ACC112 (cell line): ENCODE results near the gene SLC49A3.

Experiments used
- H2AFZ ChIP-seq: fragments of 200-600 bp; sonication (generic); one replicate; pipeline ENCODE4 v1.6.0; 2017; ENCODE audit warnings: antibody characterized with exemption, low read length; ENCODE audit not compliant: unreplicated experiment
- H3K27ac ChIP-seq: fragments of 200-600 bp; sonication (generic); 2 replicates; pipeline ENCODE4 v1.5.1; 2014; ENCODE audit warnings: low read depth, mild to moderate bottlenecking, antibody characterized with exemption, low read length, moderate library complexity
- H3K27me3 ChIP-seq: fragments of 200-600 bp; sonication (generic); 2 replicates; pipeline ENCODE4 v1.6.1; 2014; ENCODE audit warnings: mild to moderate bottlenecking, antibody characterized with exemption, low read length, moderate library complexity, mixed read lengths; ENCODE audit not compliant: insufficient read depth
- H3K36me3 ChIP-seq: fragments of 200-600 bp; sonication (generic); 2 replicates; pipeline ENCODE4 v1.6.1; 2016; ENCODE audit warnings: mild to moderate bottlenecking, antibody characterized with exemption, low read length, moderate library complexity, mixed read lengths; ENCODE audit not compliant: insufficient read depth
- H3K4me1 ChIP-seq: fragments of 200-600 bp; sonication (generic); one replicate; pipeline ENCODE4 v1.6.1; 2016; ENCODE audit warnings: low read length, mixed read lengths; ENCODE audit not compliant: insufficient read depth, unreplicated experiment, control insufficient read depth
- H3K4me3 ChIP-seq: fragments of 200-600 bp; sonication (generic); 2 replicates; pipeline ENCODE4 v1.5.1; 2014; ENCODE audit warnings: mild to moderate bottlenecking, low read depth, low read length
- H3K79me2 ChIP-seq: fragments of 200-600 bp; sonication (generic); one replicate; pipeline ENCODE4 v1.6.0; 2016; ENCODE audit warnings: low read length; ENCODE audit not compliant: control insufficient read depth, unreplicated experiment, insufficient read depth

The SLC49A3 gene

DNA sequence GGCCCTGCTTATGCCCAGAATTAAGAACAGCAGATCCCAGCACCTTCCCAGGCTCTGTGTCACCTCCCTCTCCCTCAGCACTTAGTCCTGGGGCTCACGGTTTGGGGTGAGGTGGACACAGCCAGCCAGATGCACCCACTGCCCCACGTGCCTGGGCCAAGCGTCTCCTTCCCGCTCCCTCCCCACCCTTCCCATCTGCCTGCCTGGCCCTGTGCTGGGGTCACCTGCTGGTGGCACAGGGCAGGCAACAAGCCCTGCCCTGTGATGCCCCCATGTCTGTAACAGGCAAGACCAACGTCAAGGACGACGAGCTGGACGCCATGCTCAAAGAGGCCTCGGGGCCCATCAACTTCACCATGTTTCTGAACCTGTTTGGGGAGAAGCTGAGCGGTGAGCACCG lies 9.3 kb downstream of the SLC49A3 start:
- peaks cover 6% of the 10 kb centered on the region for H3K79me2 ChIP-seq
- H3K4me3 ChIP-seq: no peak overlapping the region
- H3K27me3 ChIP-seq: no peaks in the 10 kb centered on the region
- no peak overlapping the region for H2AFZ ChIP-seq
- H3K27ac ChIP-seq: no peak overlapping the region
- H3K4me1 ChIP-seq: peaks cover 23% of the 10 kb centered on the region
- no peaks in the 10 kb centered on the region for H3K36me3 ChIP-seq

DNA sequence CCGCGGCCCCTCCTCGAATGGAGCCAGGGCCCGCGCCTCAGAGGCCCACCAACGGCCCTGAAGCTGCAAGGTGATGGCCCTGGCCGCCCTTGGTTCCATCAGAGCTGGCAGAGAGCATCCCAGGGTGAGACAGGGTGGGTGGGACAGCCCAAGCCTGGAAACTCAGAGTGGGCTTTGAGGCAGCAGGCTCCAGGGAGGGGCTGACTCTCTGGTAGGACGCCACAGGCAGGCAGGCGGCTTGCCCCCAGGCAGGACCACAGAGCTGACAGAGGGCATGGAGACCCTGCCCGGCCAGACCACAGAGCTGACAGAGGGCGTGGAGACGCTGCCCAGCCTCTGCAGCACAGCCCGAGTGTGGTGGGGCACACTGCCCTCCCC lies 9.9 kb downstream of the SLC49A3 start:
- peaks cover 6% of the 10 kb centered on the region for H3K79me2 ChIP-seq
- H3K27ac ChIP-seq: no peak overlapping the region
- no peak overlapping the region for H2AFZ ChIP-seq
- no peak overlapping the region for H3K4me3 ChIP-seq
- peaks cover 23% of the 10 kb centered on the region for H3K4me1 ChIP-seq
- H3K27me3 ChIP-seq: no peaks in the 10 kb centered on the region
- H3K36me3 ChIP-seq: no peaks in the 10 kb centered on the region

DNA sequence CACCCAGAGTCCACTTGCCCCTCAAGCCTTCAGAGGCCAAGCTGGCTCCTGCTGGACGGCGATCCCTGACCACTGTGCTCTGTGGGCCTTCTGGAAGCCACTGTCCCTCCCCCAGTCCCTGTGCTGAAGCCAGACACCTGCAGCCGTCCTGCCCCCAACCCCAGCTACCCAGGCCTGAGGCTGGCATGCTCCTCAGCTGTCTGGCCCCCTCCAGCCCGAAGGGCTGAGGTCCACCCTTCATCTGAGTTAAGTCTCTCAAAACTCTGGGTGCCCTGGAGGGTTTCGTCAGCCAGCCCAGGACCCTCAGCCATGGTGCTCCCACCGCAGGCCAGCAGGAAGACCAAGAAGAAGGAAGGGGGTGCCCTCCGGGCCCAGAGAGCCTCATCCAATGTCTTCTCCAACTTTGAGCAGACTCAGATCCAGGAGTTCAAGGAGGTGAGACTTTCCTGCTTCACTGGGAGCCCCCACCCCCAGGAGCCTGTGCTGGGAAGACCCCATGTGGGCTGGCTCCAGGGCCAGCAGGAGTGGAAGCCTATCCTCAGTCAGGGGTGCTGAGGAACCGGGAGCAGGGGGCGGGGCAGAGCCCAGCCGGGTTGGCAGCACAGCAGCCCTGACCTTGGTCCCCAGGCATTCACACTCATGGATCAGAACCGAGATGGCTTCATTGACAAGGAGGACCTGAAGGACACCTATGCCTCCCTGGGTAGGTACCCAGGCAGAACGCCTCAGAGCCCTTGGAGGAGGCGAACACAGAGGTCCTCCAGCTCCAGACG lies 10.4 kb downstream of the SLC49A3 start:
- Histone ChIP-seq H3K4me1 (peaks cover 23% of the 10 kb centered on the region), H3K27ac (no peak overlapping the region), H3K79me2 (peaks cover 6% of the 10 kb centered on the region), H3K4me3 (no peak overlapping the region), H3K27me3 (no peaks in the 10 kb centered on the region), H2AFZ (no peak overlapping the region), H3K36me3 (no peaks in the 10 kb centered on the region)

DNA sequence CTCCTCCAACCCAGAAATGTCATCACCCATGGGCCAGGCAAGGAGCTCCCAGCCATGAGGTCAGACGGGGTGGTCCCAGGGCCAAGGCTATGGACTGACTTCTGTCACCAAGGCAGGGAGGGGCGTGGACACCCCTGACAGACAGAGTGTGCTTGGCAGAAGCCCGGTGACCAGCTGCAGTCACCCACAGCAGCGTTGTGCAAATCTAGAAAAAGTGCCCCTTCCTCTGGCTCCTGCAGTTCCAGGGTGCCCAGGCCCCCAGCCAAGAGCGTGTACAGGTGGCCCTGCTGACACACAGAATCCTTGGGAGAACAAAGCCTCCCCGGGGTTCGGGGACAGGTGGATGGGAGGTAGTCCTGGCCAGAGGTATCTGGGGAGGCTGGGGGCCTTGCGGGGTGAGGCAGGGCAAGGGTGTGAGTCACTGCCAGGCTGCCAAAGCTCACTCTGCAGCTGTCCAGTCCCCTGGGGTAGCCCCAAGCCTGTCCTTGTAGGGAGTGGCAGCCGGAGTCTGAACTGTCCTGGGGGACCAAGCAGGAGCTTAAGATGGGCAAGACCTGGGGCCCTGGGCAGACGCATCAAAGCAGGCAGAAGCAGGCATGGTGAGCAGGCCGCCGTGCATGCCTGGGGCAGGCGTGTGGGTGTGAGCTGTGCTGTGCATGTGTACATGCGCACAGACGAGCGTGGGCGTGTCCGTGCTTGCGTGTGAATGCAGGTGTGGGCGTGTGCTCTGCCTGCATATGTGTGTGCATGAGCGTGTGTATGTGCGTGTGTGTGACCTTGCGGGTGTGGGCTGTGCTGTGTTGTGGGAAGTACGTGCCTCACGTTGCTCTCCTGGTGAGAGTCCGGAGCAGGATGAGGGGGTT lies 11.3 kb downstream of the SLC49A3 start:
- H3K79me2 ChIP-seq: peaks cover 14% of the 10 kb centered on the region
- no peak overlapping the region for H3K27ac ChIP-seq
- H3K36me3 ChIP-seq: no peaks in the 10 kb centered on the region
- no peak overlapping the region for H3K4me3 ChIP-seq
- H3K27me3 ChIP-seq: no peaks in the 10 kb centered on the region
- H3K4me1 ChIP-seq: peaks cover 27% of the 10 kb centered on the region
- H2AFZ ChIP-seq: no peak overlapping the region

DNA sequence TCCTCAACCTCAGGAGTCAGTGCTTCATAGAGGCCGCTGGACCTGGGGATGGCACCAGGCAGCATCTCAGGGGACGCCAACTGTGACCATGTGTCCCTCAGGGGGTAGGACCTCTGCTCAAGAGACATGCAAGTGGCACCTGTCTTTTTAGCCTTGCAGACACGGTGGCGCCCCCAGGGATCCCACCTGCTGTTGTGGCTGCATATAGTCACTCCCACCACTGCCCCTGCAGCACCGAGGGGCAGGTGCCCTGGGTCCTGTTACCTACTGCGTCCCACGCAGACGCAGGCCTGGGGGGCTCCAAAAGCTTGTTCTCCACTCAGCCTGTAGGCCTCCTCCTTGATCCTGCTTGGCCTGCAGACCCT lies 12.1 kb downstream of the SLC49A3 start:
- peaks cover 14% of the 10 kb centered on the region for H3K79me2 ChIP-seq
- no peak overlapping the region for H3K4me3 ChIP-seq
- no peak overlapping the region for H2AFZ ChIP-seq
- H3K4me1 ChIP-seq: peaks cover 27% of the 10 kb centered on the region
- H3K36me3 ChIP-seq: peaks cover 3% of the 10 kb centered on the region; the same call in 1 of the 2 replicates
- H3K27me3 ChIP-seq: no peaks in the 10 kb centered on the region
- no peak overlapping the region for H3K27ac ChIP-seq

DNA sequence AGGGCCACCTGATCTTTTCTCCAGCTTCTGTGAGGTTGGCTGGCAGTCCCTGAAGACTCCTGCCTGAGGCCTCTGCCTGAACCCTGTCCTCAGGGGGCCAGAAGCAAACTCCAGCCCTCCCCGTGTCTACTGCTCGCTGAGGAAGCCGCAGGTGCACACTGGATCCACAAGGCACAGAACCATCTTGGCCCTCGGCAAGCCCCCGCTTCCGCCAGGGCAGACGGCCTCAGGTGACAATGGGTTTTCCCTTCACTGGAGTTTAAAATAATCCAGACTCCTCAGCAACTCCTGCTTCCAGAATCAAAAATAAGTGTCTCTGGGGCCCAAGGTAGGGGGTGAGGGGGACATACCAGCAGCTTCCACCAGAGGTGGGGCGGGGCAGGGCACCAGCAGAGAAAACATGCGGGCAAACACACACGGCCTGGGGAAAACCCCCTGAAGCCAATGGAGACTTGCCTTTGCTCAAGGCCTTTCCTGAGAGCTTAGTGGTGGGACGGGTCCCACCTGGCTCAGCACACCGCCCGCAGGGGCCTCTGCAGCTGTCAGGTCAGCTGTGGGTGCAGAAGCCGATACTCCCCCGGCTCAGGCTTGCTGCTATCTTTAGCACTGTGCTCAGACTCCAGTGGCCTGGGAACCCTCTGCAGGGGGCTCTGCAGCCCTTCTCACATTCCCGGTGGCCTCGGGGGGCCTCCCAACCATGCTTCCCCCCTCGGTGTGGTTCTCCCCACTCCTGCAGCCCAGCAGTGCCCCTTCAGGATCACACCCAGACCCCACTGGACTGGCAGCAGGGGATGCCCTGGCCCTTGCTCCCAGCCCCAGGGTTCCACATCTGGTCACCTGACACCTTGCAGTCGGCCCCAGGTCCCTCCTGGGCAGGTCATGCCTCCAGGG lies 12.7 kb downstream of the SLC49A3 start:
- no peak overlapping the region for H3K27ac ChIP-seq
- H3K27me3 ChIP-seq: no peaks in the 10 kb centered on the region
- H3K79me2 ChIP-seq: peaks cover 14% of the 10 kb centered on the region
- peaks cover 27% of the 10 kb centered on the region for H3K4me1 ChIP-seq
- H2AFZ ChIP-seq: no peak overlapping the region
- peak overlapping the region; percentile 77 for H3K4me3 ChIP-seq
- peaks cover 8% of the 10 kb centered on the region; the same call in 1 of the 2 replicates for H3K36me3 ChIP-seq

DNA sequence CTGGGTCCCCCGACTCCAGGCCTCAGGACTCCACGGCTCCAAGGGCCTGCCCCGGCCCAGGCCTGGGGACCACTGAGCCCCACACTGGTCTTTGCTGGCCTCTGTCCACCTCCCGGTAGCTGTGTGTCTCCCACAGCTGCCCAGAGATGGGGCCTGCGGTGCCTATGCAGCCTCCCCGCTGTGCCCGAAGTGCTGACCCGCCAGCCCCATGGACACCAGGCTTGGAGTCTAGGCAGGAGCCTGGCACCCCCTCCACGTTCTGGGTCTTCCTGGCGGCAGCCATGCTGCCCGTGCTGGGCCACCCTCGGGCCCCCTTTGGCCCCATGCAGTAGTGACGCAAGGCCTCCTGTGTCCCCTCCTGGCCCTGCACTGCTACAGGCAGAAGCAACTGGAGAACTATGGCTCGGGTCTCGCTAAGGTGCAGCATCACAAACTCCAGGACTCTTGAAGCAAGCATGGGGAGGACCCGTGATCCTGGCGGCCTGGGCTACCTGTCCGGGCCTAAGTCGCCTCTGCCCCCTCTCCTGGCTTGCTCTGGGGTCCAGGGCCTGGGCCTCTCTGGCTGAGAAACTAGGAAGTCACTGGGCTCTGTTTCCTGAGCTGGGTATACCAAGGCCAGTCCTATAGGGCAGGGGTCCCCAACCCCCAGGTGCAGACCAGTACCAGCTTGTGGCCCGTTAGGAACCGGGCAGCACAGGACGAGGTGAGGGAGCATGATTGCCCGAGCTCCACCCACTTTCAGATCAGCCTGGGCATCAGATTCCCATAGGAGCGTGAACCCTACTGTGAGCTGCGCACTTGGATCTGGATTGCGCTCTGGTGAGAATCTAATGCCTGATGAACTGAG lies 13.7 kb downstream of the SLC49A3 start:
- peaks cover 16% of the 10 kb centered on the region; the same call in 1 of the 2 replicates for H3K36me3 ChIP-seq
- H3K4me3 ChIP-seq: peak overlapping the region; percentile 77
- H3K4me1 ChIP-seq: peaks cover 20% of the 10 kb centered on the region
- peak overlapping the region; percentile 19 for H2AFZ ChIP-seq
- H3K79me2 ChIP-seq: peaks cover 14% of the 10 kb centered on the region
- no peaks in the 10 kb centered on the region for H3K27me3 ChIP-seq
- H3K27ac ChIP-seq: peak overlapping the region; percentile 58

DNA sequence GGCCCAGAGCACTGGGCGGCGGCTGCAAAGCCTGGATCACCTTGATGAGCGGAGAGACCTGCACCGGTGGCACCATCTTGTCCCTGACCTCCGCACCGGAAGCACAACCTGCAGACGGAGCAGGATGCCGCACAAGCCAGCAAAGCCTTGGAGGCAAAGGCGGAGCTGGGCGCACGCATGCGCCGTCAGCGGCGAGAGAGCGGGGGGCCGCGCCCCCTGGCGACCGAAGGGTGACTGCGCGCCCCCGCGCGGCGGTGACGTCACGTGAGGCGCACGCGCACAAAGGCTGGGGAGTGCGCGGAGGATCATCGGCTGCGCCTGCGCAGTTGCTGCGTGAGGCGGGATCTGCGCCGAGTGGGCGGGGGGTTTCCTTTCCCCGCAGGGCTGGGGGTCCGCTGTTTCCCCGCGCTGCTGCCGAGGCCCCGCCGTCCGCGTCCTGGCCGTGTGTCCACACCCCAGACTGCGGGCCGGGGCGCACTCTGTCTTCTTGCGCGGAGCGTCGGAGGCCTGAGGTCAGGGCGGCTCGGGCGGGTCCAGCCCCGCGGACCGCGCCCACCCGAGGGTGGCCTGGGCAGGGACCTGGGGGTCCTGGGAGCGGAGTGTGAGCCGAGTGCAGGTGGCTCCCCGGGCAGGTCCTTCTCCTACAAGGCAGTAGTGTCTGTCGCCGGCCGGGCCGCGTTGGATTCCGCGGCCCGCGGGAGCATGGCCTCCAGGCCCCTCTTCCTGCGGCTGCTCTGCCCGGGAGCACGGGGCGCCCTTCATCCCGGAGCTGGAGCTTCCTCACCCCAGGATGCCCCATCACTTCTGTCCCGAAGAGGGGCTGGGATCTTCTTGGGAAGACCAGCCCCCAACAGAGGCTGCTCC lies 14.5 kb downstream of the SLC49A3 start, which contains the start of the genes ATP5ME and MYL5:
Gene ATP5ME, minus strand, starts transcription at position 105 of the 864 bp plus-strand sequence. Its CDS starts 29 bp downstream, at position 76.
Gene MYL5, plus strand, starts transcription at position 371 of the 864 bp plus-strand sequence. CDS start 3,485 bp downstream, outside the sequence.
- peak within 1 kb of the TSS; percentile 19 for H2AFZ ChIP-seq
- H3K27me3 ChIP-seq: no peaks in the 10 kb centered on the region
- H3K36me3 ChIP-seq: peaks cover 16% of the 10 kb centered on the region; the same call in 1 of the 2 replicates
- H3K4me1 ChIP-seq: peaks cover 18% of the 10 kb centered on the region
- peak within 1 kb of the TSS; percentile 58 for H3K27ac ChIP-seq
- H3K4me3 ChIP-seq: peak within 1 kb of the TSS; percentile 77
- peaks cover 14% of the 10 kb centered on the region for H3K79me2 ChIP-seq
